ENCODE measurements around the gene FOXN4.

FOXN4 gene

GRCh38 chr12:109302770-109303169 lies 6.3 kb downstream of the FOXN4 start:
- no peak for TF ChIP-seq CTCF (IDR thresholded peaks at IDR 0.05; ENCODE audit: low read depth, low read length)
- H3K4me3 ChIP-seq (ENCODE audit: low read depth, low read length) = no peak overlapping the region

GRCh38 chr12:109302358-109302757 lies 6.7 kb downstream of the FOXN4 start:
- no peak overlapping the region for H3K4me3 ChIP-seq (ENCODE audit: low read depth, low read length)
- no peak for TF ChIP-seq CTCF (IDR thresholded peaks at IDR 0.05; ENCODE audit: low read depth, low read length)

GRCh38 chr12:109301643-109302168 lies 7.4 kb downstream of the FOXN4 start:
- no peak overlapping the region for H3K4me3 ChIP-seq (ENCODE audit: low read depth, low read length)
- no peak for TF ChIP-seq CTCF (IDR thresholded peaks at IDR 0.05; ENCODE audit: low read depth, low read length)

GRCh38 chr12:109299849-109300248 lies 9.2 kb downstream of the FOXN4 start:
- no peak for TF ChIP-seq CTCF (IDR thresholded peaks at IDR 0.05; ENCODE audit: low read depth, low read length)
- no peak overlapping the region for H3K4me3 ChIP-seq (ENCODE audit: low read depth, low read length)

- no peak for TF ChIP-seq CTCF (IDR thresholded peaks at IDR 0.05; ENCODE audit: low read depth, low read length)
- H3K4me3 ChIP-seq (ENCODE audit: low read depth, low read length) = no peak overlapping the region
These were observed 12.7 kb downstream of the FOXN4 start for GRCh38 chr12:109296431-109296830.

- no peak for TF ChIP-seq CTCF (IDR thresholded peaks at IDR 0.05; ENCODE audit: low read depth, low read length)
These were observed 13.2 kb downstream of the FOXN4 start for GRCh38 chr12:109295764-109296425.

GRCh38 chr12:109294286-109294796 lies 14.7 kb downstream of the FOXN4 start:
- no peak for TF ChIP-seq CTCF (IDR thresholded peaks at IDR 0.05; ENCODE audit: low read depth, low read length)
- no peak overlapping the region for H3K4me3 ChIP-seq (ENCODE audit: low read depth, low read length)

More at GRCh38 chr12:109295764-109296425, 13.2 kb downstream of the FOXN4 start:
- no peak overlapping the region for H3K4me3 ChIP-seq (ENCODE audit: low read depth, low read length)
